ENCODE results near the gene ARHGAP9. TPM values are rescaled to one million over a fixed set of nuclear protein-coding genes. Genes with fewer than 3 reads are reported as not detected.

ARHGAP9 gene
- total RNA-seq, 1 donor from 2014 or later: not detected

DNA sequence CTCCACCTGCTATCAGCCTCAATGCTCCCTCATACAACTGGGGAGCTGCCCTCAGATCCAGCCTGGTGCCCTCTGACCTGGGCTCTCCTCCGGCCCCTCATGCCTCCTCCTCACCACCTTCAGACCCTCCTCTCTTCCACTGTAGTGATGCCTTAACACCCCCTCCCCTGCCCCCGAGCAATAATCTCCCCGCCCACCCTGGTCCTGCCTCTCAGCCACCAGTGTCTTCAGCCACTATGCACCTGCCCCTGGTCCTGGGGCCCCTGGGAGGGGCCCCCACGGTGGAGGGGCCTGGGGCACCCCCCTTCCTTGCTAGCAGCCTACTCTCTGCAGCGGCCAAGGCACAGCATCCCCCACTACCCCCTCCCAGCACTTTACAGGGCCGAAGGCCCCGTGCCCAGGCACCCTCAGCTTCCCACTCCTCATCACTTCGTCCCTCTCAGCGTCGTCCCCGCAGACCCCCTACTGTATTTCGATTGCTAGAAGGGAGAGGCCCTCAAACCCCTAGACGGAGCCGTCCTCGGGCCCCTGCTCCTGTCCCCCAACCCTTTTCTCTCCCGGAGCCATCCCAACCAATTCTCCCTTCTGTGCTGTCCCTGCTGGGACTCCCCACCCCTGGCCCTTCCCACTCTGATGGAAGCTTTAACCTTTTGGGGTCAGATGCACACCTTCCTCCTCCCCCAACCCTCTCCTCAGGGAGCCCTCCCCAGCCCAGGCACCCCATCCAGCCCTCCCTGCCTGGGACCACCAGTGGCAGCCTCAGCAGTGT lies 46.1 kb upstream of the ARHGAP9 start:
- DNase-seq (ENCODE audit: low spot score in 2 of 2, unreplicated experiment in 2 of 2): no peak
- TF ChIP-seq, protein P1, sequence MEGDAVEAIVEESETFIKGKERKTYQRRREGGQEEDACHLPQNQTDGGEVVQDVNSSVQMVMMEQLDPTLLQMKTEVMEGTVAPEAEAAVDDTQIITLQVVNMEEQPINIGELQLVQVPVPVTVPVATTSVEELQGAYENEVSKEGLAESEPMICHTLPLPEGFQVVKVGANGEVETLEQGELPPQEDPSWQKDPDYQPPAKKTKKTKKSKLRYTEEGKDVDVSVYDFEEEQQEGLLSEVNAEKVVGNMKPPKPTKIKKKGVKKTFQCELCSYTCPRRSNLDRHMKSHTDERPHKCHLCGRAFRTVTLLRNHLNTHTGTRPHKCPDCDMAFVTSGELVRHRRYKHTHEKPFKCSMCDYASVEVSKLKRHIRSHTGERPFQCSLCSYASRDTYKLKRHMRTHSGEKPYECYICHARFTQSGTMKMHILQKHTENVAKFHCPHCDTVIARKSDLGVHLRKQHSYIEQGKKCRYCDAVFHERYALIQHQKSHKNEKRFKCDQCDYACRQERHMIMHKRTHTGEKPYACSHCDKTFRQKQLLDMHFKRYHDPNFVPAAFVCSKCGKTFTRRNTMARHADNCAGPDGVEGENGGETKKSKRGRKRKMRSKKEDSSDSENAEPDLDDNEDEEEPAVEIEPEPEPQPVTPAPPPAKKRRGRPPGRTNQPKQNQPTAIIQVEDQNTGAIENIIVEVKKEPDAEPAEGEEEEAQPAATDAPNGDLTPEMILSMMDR (IDR thresholded peaks at IDR 0.05; ENCODE audit: unreplicated experiment): no peak
- H3K27ac Mint-ChIP-seq: no peak overlapping the region
- H3K36me3 Mint-ChIP-seq: peaks cover 8% of the 10 kb centered on the region
- H3K27me3 Mint-ChIP-seq (ENCODE audit: low read depth): no peaks in the 10 kb centered on the region
- H3K9me3 Mint-ChIP-seq: no peaks in the 10 kb centered on the region
- H3K4me3 Mint-ChIP-seq: no peak overlapping the region
- peaks cover 33% of the 10 kb centered on the region for H3K4me1 Mint-ChIP-seq

GRCh38 chr12:57524814-57525614 lies 45.3 kb upstream of the ARHGAP9 start:
- H3K27me3 Mint-ChIP-seq (ENCODE audit: low read depth): no peaks in the 10 kb centered on the region
- H3K27ac Mint-ChIP-seq: peak overlapping the region; percentile 99
- H3K9me3 Mint-ChIP-seq: no peaks in the 10 kb centered on the region
- DNase-seq (ENCODE audit: low spot score in 2 of 2, unreplicated experiment in 2 of 2): no peak
- peak overlapping the region; percentile 96 for H3K4me3 Mint-ChIP-seq
- TF ChIP-seq, protein P1 (IDR thresholded peaks at IDR 0.05; ENCODE audit: unreplicated experiment): no peak
- peaks cover 6% of the 10 kb centered on the region for H3K36me3 Mint-ChIP-seq
- peaks cover 33% of the 10 kb centered on the region for H3K4me1 Mint-ChIP-seq

GRCh38 chr12:57523706-57524614 lies 44.3 kb upstream of the ARHGAP9 start:
- Mint-ChIP-seq H3K4me3 (peak overlapping the region; percentile 96), H3K27ac (peak overlapping the region; percentile 99), H3K9me3 (no peaks in the 10 kb centered on the region), H3K27me3 (ENCODE audit: low read depth) (no peaks in the 10 kb centered on the region), H3K4me1 (peaks cover 39% of the 10 kb centered on the region), H3K36me3 (peaks cover 5% of the 10 kb centered on the region)
- TF ChIP-seq, protein P1 (IDR thresholded peaks at IDR 0.05; ENCODE audit: unreplicated experiment): no peak
- no peak for DNase-seq (ENCODE audit: low spot score in 2 of 2, unreplicated experiment in 2 of 2)

DNA sequence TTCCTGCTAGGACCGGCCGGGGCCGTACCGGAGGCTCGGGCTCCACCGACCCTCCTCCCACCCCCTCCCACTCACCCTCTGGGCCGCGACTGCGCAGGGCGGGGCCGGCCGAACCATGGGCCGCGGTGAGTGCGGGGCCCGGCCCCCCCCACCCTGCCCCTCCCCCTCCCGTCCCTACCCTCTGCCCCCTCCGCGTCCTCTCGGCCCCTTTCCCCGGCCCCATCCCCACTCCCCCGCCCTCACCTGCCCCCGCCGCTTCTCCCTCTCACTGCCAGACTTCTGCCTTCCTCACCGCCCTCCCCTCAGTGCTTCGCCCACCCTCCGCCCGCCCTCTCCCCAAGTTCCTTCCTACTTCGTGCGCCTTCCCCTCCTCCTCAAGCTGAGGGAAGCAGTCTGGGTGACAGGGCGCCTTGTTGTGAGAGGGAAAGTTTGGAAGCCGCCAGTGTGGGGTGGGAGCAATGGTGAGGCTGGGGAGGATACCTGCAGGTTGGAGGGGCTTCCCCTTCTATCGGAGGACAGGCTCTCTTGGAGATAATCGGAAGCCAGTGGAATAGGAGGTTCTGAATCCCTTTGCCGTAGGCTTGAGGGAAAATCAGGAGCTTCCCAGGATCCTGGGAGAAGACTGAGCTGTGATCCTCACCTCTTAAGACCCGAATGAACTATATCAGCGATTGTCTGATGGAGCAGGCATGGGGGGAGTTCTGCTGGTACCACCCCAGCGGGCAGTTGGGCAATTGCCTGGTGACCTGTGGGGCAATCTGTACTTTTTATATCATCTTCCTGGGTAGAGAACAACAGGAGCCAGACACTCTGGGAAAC lies 43.4 kb upstream of the ARHGAP9 start:
- Mint-ChIP-seq H3K27ac (peak overlapping the region; percentile 99), H3K9me3 (no peaks in the 10 kb centered on the region), H3K4me3 (peak overlapping the region; percentile 96), H3K4me1 (peaks cover 46% of the 10 kb centered on the region), H3K36me3 (peaks cover 6% of the 10 kb centered on the region), H3K27me3 (ENCODE audit: low read depth) (no peaks in the 10 kb centered on the region)
- TF ChIP-seq, protein P1 (IDR thresholded peaks at IDR 0.05; ENCODE audit: unreplicated experiment): no peak
- DNase-seq (ENCODE audit: low spot score in 2 of 2, unreplicated experiment in 2 of 2): peak; percentile 60 to 66

All from mesothelial cell of epicardium (in vitro differentiated cells).